IPS-NIHi7 (cell line): ENCODE results near the gene ALDOA.
"Not testable (repeated sequence)": the region's sequence is repeated elsewhere in the genome, so short reads cannot be mapped to it uniquely, and the experiment has no call there.

Source experiments
- DNase-seq: peaks from one replicate; pipeline ENCODE4 v3.0.0; 2012; ENCODE audit warnings: mixed read lengths; ENCODE audit errors: extremely low spot score

Gene ALDOA

GRCh38 chr16:30065102-30065942 lies at the start of gene ALDOA:
TSS of gene ALDOA (plus strand) at chr16:30065760. CDS start at chr16:30066898, 1,138 bp downstream.
- DNase-seq = peak; percentile 95

- no peak for DNase-seq
Measured at GRCh38 chr16:30016555-30017276, 48.8 kb upstream of the ALDOA start.

GRCh38 chr16:30017277-30017656 lies 48.3 kb upstream of the ALDOA start:
- DNase-seq = no peak

- not testable (repeated sequence) for DNase-seq
Measured at GRCh38 chr16:30017937-30018336, 47.6 kb upstream of the ALDOA start.

- no peak for DNase-seq
Measured at GRCh38 chr16:30018731-30019158, 46.8 kb upstream of the ALDOA start.

- no peak for DNase-seq
Measured at GRCh38 chr16:30022887-30023286, 42.7 kb upstream of the ALDOA start, which contains the start of gene C16orf92. TSS of gene C16orf92 (plus strand) at chr16:30023198. CDS start at chr16:30023341, 143 bp downstream.

- DNase-seq = no peak
Measured at GRCh38 chr16:30023586-30023985, 42.0 kb upstream of the ALDOA start.

GRCh38 chr16:30024451-30024850 lies 41.1 kb upstream of the ALDOA start:
- no peak for DNase-seq

- DNase-seq = no peak
Measured at GRCh38 chr16:30025156-30025555, 40.4 kb upstream of the ALDOA start.

GRCh38 chr16:30025574-30025973 lies 40.0 kb upstream of the ALDOA start:
- no peak for DNase-seq

- no peak for DNase-seq
Measured at GRCh38 chr16:30026449-30026848, 39.1 kb upstream of the ALDOA start.

GRCh38 chr16:30027588-30028437 lies 37.7 kb upstream of the ALDOA start:
- no peak for DNase-seq

- DNase-seq = peak; percentile 61
Measured at GRCh38 chr16:30028438-30029076, 37.0 kb upstream of the ALDOA start.

- DNase-seq = no peak
Measured at GRCh38 chr16:30030011-30030685, 35.4 kb upstream of the ALDOA start.

GRCh38 chr16:30030841-30031413 lies 34.6 kb upstream of the ALDOA start, which contains the start of gene TLCD3B:
TSS of gene TLCD3B (minus strand) at chr16:30031271. CDS start at chr16:30030527, 744 bp downstream.
- peak; percentile 50 for DNase-seq

GRCh38 chr16:30031477-30031918 lies 34.1 kb upstream of the ALDOA start:
- no peak for DNase-seq

- peak; percentile 84 for DNase-seq
Measured at GRCh38 chr16:30032083-30032819, 33.3 kb upstream of the ALDOA start.

GRCh38 chr16:30033270-30033669 lies 32.3 kb upstream of the ALDOA start:
- no peak for DNase-seq

- no peak for DNase-seq
Measured at GRCh38 chr16:30040221-30040620, 25.3 kb upstream of the ALDOA start.
